GM19193 (cell line): ENCODE measurements around the gene NRAP.

Experiments used
- POLR2A ChIP-seq: IDR thresholded peaks from 4 replicates; pipeline ENCODE4 v1.6.1; 2011; ENCODE audit not compliant: insufficient read depth, insufficient read length; ENCODE audit errors: extremely low read depth

NRAP gene, protein sequence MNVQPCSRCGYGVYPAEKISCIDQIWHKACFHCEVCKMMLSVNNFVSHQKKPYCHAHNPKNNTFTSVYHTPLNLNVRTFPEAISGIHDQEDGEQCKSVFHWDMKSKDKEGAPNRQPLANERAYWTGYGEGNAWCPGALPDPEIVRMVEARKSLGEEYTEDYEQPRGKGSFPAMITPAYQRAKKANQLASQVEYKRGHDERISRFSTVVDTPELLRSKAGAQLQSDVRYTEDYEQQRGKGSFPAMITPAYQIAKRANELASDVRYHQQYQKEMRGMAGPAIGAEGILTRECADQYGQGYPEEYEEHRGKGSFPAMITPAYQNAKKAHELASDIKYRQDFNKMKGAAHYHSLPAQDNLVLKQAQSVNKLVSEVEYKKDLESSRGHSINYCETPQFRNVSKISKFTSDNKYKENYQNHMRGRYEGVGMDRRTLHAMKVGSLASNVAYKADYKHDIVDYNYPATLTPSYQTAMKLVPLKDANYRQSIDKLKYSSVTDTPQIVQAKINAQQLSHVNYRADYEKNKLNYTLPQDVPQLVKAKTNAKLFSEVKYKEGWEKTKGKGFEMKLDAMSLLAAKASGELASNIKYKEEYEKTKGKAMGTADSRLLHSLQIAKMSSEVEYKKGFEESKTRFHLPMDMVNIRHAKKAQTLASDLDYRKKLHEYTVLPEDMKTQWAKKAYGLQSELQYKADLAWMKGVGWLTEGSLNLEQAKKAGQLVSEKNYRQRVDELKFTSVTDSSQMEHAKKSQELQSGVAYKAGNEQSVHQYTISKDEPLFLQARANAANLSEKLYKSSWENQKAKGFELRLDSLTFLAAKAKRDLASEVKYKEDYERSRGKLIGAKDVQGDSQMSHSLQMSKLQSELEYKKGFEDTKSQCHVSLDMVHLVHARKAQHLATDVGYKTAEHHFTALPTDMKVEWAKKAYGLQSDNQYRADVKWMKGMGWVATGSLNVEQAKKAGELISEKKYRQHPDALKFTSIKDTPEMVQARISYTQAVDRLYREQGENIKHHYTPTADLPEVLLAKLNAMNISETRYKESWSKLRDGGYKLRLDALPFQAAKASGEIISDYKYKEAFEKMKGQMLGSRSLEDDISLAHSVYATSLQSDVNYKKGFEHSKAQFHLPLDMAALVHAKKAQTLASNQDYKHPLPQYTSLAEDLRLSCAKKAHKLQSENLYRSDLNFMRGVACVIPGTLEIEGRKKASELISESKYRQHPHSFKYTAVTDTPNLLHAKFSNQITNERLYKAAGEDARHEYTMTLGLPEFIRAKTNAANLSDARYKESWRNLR (N-terminal part only)

DNA sequence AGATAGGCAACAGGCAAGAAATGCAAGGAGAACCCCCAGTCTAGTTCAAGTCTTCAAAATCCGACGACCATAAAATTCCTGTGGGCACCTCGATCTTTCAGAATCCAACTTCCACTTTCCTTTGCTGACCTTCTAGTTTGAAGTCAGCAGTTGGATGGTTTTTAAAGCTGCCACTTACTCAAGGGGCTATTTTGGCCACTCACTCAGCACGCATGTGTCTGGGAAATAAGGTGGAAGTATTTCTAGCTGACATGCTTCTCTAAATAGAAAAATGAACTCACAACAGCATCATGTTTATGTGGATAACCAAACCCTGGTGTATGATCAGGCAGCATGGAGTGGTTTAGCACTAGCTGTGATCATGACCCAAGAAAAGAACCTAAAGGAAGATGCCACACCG is at the start of gene NRAP:
Gene NRAP, minus strand, starts transcription at position 134 of the 400 bp plus-strand sequence. CDS start 159 bp downstream, outside the sequence.
- no peak for TF ChIP-seq POLR2A

DNA sequence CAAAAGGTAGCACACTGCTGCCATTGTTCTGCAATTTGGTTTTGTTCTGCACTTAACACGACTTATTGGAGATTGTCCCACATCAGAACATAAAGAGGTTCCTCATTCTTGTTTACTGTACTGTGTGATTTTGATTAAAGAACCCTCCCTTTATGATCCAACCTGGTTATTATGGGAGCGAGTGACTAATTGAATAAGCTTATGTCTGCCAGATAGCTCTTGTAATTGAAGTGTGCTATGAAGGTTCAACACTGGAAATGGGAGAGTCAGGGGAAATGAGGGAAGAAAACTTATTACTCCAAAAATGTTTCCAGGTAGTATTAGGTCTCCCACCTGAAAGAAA is 49.8 kb upstream of the NRAP start:
- no peak for TF ChIP-seq POLR2A

DNA sequence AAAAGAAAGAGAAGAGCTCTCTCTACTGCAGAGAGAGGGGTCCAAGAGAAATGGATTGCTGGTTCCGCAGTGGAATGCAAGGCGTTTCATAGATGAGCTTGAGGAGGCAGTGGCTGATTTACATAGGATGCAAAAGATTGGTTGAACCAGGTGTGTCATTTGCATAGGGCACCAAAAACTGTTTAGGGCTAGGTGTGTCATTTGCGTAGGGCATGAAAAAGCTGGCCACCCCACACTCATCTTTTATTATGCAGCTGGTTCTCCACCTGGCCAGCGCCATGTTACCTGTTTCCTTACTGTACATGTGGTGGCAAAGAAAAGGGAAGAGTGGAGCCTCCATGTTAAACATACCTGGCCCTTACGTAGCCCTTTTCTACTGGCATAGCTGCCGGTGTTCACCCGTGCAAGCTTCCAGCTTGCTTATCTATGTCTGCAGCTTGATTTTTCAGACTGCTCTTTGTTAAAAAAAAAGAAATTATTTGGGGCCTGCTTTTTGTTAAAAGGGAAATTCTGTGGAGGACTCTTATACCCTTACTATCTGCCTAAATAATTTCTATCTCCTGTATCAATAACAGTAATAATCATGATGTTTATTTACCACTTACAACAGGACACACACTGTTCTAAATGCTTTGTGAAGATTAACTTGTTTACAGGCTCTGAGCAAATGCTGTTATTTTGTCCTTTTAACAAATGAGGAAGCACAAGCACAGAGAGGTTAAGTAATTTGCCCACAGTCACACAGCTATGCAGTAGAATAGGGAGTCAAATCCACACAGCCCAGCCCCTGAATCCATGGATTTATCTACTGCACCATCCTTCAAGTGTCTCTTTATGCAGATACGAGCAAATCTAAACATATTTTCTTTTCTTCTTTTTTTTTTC is 49.2 kb upstream of the NRAP start:
- no peak for TF ChIP-seq POLR2A

DNA sequence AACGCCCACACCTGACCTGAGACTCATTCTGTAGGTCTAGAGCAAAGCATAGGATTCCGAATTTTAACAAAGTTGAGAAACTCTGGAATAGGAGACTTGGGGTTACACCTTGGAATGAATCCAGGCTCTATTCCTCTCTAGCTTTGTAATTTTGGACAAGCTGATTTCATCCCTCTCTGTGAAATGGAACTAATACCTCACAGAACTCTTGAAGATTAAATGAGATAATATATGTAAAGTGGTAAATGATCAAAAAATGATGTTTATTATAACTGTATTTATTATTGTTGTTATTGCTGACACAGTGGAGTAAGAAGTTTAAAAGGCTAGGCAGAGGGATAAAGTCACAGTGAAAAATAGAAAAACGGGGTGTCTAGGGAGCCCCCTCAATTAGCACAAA is 48.2 kb upstream of the NRAP start:
- TF ChIP-seq POLR2A: no peak

DNA sequence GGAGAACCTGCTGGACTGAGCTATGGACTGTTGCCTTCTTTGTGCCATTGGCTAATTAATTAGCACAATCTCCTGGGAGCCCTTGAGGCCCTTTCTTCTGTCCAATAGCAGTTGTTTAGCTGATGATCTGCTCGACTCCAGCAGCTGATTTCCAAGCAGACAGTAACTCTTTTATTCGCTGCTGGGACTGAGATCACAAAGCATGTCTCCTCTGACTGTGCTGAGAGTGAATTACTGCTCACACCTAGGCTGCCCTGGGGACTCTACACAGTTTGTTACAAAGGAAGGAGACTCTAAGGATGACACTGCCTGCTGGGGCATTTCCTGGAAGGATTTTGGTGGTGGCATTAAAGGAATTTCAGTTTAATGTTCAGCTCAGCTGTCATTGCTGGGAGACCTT is 47.3 kb upstream of the NRAP start:
- TF ChIP-seq POLR2A: no peak

DNA sequence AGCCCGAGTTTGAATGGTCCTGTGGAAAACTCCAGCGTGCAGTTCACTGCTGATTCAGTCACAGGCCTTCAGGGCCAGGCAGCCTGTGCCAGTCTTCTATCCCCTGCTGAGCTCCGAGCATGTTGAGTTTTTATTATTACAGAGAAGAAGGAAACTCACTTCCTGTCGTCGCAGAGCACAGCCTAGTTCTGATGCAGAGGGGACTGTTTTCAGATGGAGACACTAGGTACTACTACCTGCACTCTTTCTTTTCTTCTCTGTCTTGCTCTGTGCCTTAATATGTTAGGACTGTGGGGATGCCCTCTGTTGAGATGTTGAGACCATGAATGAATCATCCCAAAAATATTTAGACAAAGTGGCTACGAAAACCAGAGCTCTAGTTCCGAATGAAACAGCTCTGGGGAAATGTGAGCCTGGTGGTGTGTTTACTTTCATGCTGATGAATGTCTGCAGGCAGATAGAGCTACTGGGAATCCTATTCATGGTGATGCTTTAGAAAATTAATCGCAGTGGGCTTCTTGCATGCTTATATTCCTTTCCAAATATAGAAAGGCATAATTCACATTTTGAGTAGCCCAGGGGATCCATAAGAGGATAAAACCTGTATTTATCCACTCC is 45.5 kb upstream of the NRAP start:
- TF ChIP-seq POLR2A: no peak

DNA sequence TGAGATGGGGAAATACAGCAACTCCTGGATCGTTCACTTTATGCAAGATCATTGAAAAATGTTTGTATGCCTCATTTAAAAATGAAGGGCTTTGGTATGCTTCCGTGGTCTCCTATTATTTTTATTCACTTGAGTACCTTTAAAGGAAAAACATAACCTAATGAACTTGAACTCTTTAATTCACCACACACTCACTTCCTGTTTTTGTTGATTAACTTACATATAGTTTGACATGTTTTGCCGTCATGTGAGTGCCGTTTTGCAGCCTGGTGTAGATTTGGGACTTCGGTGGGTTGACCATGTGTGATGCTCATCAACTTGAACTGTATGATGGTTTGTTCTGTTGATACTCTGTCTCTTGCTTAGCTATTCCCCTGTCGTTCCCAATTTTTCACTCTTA is 44.8 kb upstream of the NRAP start:
- TF ChIP-seq POLR2A: no peak

DNA sequence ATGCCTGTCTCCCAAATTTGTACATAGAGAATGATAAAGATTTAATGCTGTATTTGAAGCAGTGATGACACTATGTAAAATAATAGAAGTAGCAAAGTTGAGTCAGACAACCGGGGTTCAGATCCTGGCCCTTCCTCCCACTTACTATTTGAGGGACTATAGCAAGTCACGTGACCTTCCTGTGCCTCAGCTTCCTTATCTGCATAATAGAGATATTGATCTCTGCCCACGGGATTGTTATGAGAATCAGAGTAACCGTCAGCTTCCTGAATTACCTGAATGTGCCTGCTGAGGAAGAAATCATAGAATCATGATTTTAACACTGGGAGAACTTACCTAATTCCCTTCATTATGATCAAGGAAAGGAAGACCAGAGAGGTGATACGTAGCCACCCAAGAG is 42.8 kb upstream of the NRAP start:
- no peak for TF ChIP-seq POLR2A

DNA sequence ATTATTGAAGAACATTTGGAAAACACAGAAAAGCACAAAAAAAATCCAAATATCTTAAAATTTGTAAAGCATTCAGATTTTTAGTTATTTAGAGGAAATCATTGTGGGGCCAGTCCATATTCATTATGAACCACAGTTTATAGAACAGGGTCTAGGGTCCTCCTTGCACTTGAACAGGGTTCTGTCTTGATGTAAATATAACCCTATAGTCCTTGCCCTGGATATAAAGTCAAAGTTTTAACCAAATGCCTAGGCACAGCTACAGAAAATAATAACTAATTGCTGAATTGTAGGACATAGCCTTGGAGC is 41.5 kb upstream of the NRAP start:
- TF ChIP-seq POLR2A: no peak

DNA sequence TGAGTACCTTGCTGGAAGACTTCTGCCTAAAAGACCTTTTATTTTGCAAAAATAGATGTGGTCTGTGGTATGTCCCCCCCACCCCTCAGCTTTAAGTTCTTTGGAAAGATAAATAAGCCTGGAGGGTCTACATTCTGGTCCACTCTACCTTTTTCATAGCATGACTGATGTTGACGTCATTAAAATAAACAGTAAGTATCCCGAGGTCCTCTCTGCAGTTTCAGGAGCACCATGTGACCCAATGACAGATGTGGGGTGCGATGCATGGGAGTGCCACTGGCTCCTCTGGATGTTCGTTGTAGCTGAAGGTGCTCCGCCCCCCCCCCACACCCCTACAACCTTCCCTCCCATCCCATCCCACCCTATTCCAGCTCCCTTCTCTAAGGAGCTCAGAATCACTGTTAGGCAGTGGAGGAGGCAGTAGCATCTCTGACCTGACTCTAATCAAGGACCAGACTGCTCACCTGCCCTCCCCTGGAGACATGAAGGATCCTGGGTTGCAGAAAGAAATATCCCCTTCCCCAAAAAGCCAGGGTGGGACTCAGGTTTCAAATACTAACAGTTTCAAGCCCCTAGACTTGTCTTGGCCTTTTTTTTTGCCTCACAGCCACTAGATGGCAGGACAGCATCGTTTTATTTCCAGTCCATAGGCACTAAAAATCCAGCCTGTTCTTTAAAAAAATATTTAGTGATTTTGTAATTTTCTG is 40.9 kb upstream of the NRAP start:
- TF ChIP-seq POLR2A: no peak

DNA sequence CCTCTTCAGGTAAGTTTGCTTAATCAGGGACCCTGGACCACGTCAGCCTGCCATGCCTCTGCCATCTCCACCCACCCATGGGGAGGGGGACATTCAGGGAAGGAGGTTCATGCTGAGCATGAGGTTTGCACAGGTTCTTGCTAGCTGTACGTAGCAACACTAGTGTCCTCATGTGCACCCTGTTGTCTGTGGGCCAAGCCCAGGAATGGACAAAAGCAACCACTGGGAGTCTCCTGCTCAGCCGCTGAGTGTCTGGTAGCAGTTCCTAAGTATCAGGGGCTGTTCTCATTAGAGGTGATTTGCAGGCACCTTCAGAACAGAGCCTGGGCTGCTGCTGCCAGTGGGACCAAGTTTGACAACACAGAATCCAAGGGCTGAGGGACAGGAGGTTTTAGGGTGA is 33.8 kb upstream of the NRAP start:
- no peak for TF ChIP-seq POLR2A

DNA sequence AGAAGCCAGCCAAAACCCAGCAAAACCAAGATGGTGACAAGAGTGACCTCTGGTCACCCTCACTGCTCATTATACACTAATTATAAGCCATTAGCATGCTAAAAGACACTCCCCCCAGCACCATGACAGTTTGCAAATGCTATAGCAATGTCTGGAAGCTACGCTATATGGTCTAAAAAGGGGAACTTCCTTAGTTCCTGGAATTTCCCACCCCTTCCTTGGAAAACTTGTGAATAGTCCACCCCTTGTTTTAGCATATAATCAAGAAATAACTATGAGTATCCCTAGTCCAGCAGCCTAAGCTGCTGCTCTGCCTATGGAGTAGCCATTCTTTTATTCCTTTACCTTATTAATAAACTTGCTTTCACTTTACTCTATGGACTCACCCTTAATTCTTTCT is 31.9 kb upstream of the NRAP start:
- no peak for TF ChIP-seq POLR2A

DNA sequence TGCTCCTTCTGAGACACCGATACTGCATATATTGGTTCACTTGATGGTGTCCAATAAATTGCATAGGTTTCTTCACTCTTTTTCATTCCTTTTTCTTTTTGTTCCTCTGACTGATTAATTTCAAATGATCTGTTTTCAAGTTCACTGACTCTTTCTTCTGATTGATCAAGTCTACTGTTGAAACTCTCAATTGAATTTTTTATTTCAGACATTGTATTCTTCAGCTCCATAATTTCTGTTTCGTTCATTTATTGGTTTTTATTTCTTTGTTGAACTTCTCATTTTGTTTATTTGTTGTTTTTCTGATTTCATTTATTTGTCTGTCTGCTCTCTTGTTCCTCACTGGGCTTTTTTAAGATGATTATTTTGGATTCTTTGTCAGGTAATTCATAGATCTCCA is 29.5 kb upstream of the NRAP start:
- TF ChIP-seq POLR2A: no peak
